Esophagus squamous epithelium (tissue), 5 donors: ENCODE measurements around the gene FRK. TPM values are rescaled to one million over a fixed set of nuclear protein-coding genes. Genes with fewer than 3 reads are reported as not detected.
"Not testable (repeated sequence)": the region's sequence is repeated elsewhere in the genome, so short reads cannot be mapped to it uniquely, and the experiment has no call there.

Experiments used
- DNase-seq: peaks from one replicate; lab custom pipeline; 2025; lab: John Stamatoyannopoulos, UW
- H3K27ac ChIP-seq, 4 donors: fragments of 200-600 bp; sonication (generic); one replicate each; pipeline ENCODE4 v1.5.1; 2016 to 2019; ENCODE audit warnings: mild to moderate bottlenecking in 1 of 4
- H3K27me3 ChIP-seq, 4 donors: fragments of 200-600 bp; sonication (generic); 1 replicate in 3 of 4; 2 replicates in 1 of 4; pipeline versions ENCODE4 v1.5.1 to v1.6.0; 2017 to 2021; ENCODE audit warnings: antibody characterized with exemption in 1 of 4
- H3K36me3 ChIP-seq, 3 donors: fragments of 200-600 bp; sonication (generic); one replicate each; pipeline ENCODE4 v1.5.1; 2016 to 2019
- H3K4me1 ChIP-seq, 3 donors: fragments of 200-600 bp; sonication (generic); one replicate each; pipeline ENCODE4 v1.5.1; 2017 to 2019
- H3K4me3 ChIP-seq, 4 donors: fragments of 200-600 bp; sonication (generic); 1 replicate in 3 of 4; 2 replicates in 1 of 4; pipeline ENCODE4 v1.5.1; 2016 to 2019; ENCODE audit warnings: mild to moderate bottlenecking in 2 of 4, moderate library complexity in 1 of 4
- H3K9me3 ChIP-seq, 3 donors: fragments of 200-600 bp; sonication (generic); one replicate each; pipeline ENCODE4 v1.5.1; 2016 to 2019
- POLR2A ChIP-seq, 4 donors: fragments of 450-650 bp; IDR thresholded peaks; one replicate each; pipeline ENCODE4 v1.6.1; 2017; ENCODE audit warnings: antibody characterized with exemption in 4 of 4, mild to moderate bottlenecking in 4 of 4, moderate library complexity in 3 of 4
- WGBS, 2 donors: methylation state at CpG; one replicate each; pipeline ENCODE4 v1.1.5; 2018; 5-methylcytosine and 5-hydroxymethylcytosine counted together
- intact Hi-C: fragments of 100-400 bp; cut with DNase I; formaldehyde crosslinking; loops from one replicate; pipeline ENCODE4 v1.15.0; 2022
- total RNA-seq, 4 donors: library from RNA; depleted of rRNA; stranded (reverse); fragments of >200 nt; gene quantifications; one replicate each; pipeline ENCODE4 v1.1.0, GENCODE V29; 2016
- TF ChIP-seq, protein P1 (sequence below), 6 experiments: fragments of 450-650 bp in 4 of 6; fragments of 200-600 bp in 2 of 6; sonication (generic) in 2 of 6; IDR thresholded peaks; one replicate each; pipeline ENCODE4 v1.5.1; 2016 to 2019; ENCODE audit warnings: antibody characterized with exemption in 6 of 6, mild to moderate bottlenecking in 4 of 6, moderate library complexity in 4 of 6
- donor health status: DM: yes; HTN: yes; CAD: no.

FRK gene
- total RNA-seq, 4 donors from 2014 or later, result 5.0 to 12.1 (median 10.0) TPM

DNA sequence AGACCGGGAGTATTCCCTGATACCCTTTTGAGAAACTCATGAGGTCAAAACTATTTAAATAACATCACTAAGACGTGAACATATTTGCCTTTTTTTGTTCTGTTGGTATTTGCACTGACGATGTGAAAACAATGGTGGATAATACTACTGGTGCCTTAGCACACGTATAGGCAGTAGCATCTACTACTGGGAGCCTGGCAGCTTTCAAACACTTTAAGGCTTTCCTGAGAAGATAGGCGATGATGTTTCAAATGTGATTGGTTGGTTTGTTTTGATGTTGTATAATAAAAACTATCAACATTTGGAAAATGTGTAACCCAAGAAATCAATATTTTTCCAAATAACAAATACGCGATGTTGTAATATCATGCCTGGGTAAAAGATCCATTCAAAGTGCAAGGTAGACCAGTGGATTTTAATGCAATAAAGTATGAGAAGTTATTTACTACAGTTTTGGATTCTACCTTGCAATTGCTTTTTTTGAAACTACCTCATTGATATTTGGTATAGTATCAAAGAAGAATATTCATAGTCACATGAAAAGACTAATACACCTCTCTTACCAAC, 166.2 kb downstream of the FRK start:
- intact Hi-C loops, result loop anchor here (10.0 kb wide), 1 partner anchor 1150 kb away; no protein-coding TSS in a partner anchor
- 69 to 82% methylated on average over 7 of the region's 7 CpGs for WGBS, 2 donors
- TF ChIP-seq POLR2A (IDR thresholded peaks at IDR 0.05), result no peak
- TF ChIP-seq, protein P1, sequence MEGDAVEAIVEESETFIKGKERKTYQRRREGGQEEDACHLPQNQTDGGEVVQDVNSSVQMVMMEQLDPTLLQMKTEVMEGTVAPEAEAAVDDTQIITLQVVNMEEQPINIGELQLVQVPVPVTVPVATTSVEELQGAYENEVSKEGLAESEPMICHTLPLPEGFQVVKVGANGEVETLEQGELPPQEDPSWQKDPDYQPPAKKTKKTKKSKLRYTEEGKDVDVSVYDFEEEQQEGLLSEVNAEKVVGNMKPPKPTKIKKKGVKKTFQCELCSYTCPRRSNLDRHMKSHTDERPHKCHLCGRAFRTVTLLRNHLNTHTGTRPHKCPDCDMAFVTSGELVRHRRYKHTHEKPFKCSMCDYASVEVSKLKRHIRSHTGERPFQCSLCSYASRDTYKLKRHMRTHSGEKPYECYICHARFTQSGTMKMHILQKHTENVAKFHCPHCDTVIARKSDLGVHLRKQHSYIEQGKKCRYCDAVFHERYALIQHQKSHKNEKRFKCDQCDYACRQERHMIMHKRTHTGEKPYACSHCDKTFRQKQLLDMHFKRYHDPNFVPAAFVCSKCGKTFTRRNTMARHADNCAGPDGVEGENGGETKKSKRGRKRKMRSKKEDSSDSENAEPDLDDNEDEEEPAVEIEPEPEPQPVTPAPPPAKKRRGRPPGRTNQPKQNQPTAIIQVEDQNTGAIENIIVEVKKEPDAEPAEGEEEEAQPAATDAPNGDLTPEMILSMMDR (IDR thresholded peaks at IDR 0.05), result no peak

DNA sequence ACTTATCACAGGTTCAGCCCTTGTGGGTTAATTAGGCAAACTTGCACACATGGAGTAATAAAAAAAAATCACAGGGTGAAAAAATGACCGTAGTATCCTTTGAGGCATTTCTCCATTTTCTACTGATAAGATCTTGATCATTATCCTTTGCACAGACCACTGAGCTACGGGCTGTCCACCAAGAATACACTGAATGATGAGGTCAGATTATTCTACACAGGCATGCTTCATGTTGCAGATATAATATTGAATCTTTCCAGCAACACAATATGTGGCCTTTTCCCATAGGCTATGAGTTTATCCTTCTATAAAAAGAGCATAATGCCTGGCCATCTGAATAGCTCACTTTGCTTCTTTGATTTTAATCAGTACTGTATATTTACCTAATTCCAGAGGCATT, 168.9 kb downstream of the FRK start:
- TF ChIP-seq POLR2A (IDR thresholded peaks at IDR 0.05), result no peak
- TF ChIP-seq, protein P1 (IDR thresholded peaks at IDR 0.05), result no peak
- H3K9me3 ChIP-seq, result no peaks in the 10 kb centered on the region
- DNase-seq, result no peak
- intact Hi-C loops, result loop anchor here (10.0 kb wide), 1 partner anchor 1147 kb away; no protein-coding TSS in a partner anchor
- 56 to 82% methylated on average over 2 of the region's 2 CpGs for WGBS, 2 donors
- H3K36me3 ChIP-seq, result no peaks in the 10 kb centered on the region
- no peak overlapping the region for H3K4me3 ChIP-seq
- H3K27me3 ChIP-seq, result no peaks in the 10 kb centered on the region
- peaks cover 0 to 4% (median 0%) of the 10 kb centered on the region in 3 donors for H3K4me1 ChIP-seq
- no peak overlapping the region for H3K27ac ChIP-seq

More for the DNA sequence above, 166.2 kb downstream of the FRK start:
- Histone ChIP-seq H3K9me3 (no peaks in the 10 kb centered on the region), H3K27ac (no peak overlapping the region), H3K36me3 (no peaks in the 10 kb centered on the region), H3K4me1 (peaks cover 0 to 4% (median 0%) of the 10 kb centered on the region in 3 donors), H3K27me3 (no peaks in the 10 kb centered on the region), H3K4me3 (no peak overlapping the region)
- DNase-seq, result no peak

DNA sequence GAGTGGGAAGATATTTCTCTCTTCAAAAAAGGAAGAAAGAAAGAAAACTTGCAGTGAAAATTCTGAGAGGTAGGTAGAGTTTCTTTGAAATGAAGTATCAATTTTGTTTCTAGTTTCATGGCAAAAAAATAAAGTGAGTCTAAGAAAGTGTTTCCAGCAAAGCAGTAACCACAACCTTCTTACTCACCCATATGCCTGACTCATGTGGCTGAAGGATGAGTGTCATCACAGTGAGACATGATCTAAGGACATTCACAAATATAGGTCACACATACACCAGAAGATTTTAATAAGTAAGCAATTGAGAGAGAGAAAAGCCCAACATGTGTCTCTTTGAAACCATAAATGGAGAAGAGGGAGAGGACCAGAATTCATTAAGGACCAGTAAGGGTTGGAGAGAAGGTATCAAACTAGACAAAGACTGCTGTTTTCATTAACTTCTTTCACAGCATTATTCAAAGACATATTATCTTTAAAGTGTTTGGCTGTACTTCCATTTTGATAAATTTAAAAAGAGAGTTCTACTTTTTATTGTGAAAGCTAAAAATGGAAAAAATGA, 169.5 kb downstream of the FRK start:
- no peaks in the 10 kb centered on the region for H3K36me3 ChIP-seq
- H3K4me3 ChIP-seq, result no peak overlapping the region
- intact Hi-C loops, result loop anchor here (10.0 kb wide), 1 partner anchor 1146 kb away; no protein-coding TSS in a partner anchor
- DNase-seq, result no peak
- no peak overlapping the region for H3K27ac ChIP-seq
- no peak for TF ChIP-seq POLR2A (IDR thresholded peaks at IDR 0.05)
- TF ChIP-seq, protein P1 (IDR thresholded peaks at IDR 0.05), result no peak
- H3K9me3 ChIP-seq, result no peaks in the 10 kb centered on the region
- no peaks in the 10 kb centered on the region for H3K27me3 ChIP-seq
- peaks cover 0 to 4% (median 0%) of the 10 kb centered on the region in 3 donors for H3K4me1 ChIP-seq

DNA sequence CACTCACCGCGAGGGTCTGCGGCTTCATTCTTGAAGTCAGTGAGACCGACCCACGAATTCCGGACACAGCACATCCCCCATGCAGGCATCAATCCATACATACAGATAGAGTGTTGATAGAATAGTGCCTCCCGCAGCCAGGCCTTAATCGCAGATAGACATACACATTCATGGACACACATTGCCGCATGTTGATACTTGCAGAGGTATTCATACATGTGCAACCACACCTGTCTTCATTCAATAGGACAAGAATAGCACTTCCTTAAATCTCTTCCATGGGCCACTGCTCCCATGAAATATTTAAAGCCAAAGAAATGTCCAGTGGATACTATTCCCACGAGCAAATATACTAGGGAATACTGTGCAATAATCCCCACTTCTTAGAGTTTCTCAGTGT, 170.5 kb downstream of the FRK start:
- TF ChIP-seq, protein P1 (IDR thresholded peaks at IDR 0.05), result no peak
- no peak for TF ChIP-seq POLR2A (IDR thresholded peaks at IDR 0.05)
- no peaks in the 10 kb centered on the region for H3K27me3 ChIP-seq
- no peak for DNase-seq
- no peak overlapping the region for H3K4me3 ChIP-seq
- H3K27ac ChIP-seq, result no peak overlapping the region
- 75 to 78% methylated on average over 7 to 10 of the region's 10 CpGs for WGBS, 2 donors
- peaks cover 0 to 4% (median 0%) of the 10 kb centered on the region in 3 donors for H3K4me1 ChIP-seq
- intact Hi-C loops, result loop anchor here (10.0 kb wide), 1 partner anchor 1145 kb away; no protein-coding TSS in a partner anchor
- no peaks in the 10 kb centered on the region for H3K36me3 ChIP-seq
- H3K9me3 ChIP-seq, result no peaks in the 10 kb centered on the region

DNA sequence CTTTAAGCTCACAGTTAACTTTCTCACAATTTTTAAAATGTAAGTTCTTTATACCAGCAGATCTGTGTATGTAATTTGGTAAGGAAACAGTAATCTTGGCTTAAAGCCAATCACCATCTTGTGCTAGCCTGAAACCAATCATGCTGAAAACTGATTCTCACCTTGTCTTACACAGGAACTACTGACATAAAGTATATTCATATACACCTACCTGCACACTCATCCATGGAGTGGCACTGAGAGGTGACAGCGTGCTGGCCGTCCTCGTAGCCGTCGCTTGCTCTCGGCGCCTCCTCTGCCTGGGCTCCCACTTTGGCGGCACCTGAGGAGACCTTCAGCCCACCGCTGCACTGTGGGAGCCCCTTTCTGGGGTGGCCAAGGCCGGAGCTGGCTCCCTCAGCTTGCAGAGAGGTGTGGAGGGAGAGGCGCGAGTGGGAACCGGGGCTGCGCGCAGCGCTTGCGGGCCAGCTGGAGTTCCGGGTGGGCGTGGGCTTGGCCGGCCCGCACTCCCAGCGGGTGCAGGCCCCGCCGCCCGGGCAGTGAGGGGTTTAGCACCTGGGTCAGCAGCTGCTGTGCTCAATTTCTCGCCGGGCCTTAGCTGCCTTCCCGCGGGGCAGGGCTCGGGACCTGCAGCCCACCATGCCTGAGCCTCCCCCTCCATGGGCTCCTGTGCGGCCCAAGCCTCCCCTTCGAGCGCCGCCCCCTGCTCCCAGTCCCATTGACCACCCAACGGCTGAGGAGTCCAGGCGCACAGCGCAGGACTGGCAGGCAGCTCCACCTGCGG, 171.8 kb downstream of the FRK start:
- H3K9me3 ChIP-seq, intact Hi-C loops, H3K36me3 ChIP-seq, H3K27me3 ChIP-seq, H3K27ac ChIP-seq, H3K4me1 ChIP-seq, DNase-seq, H3K4me3 ChIP-seq: not testable (repeated sequence)
- WGBS, 2 donors, result 88% methylated on average over 7 to 8 of the region's 38 CpGs
